KOPT-K1 (cell line): ENCODE results near the gene MYL12A.
"Not testable (repeated sequence)": the region's sequence is repeated elsewhere in the genome, so short reads cannot be mapped to it uniquely, and the experiment has no call there.

Experiments used
- H3K27ac ChIP-seq: fragments of 200-600 bp; sonication (generic); 2 replicates; pipeline ENCODE4 v1.5.1; 2016; ENCODE audit warnings: antibody characterized with exemption, mild to moderate bottlenecking, low read depth, low read length; ENCODE audit not compliant: poor library complexity, severe bottlenecking
- H3K36me3 ChIP-seq: fragments of 200-600 bp; sonication (generic); 2 replicates; pipeline ENCODE4 v1.5.1; 2017; ENCODE audit warnings: antibody characterized with exemption, mild to moderate bottlenecking, low read length, moderate library complexity; ENCODE audit not compliant: insufficient read depth
- H3K9me3 ChIP-seq: fragments of 200-600 bp; sonication (generic); 2 replicates; pipeline ENCODE4 v1.5.1; 2017; ENCODE audit warnings: antibody characterized with exemption, low read length, mild to moderate bottlenecking; ENCODE audit not compliant: insufficient read depth, poor library complexity, severe bottlenecking

Gene MYL12A

DNA sequence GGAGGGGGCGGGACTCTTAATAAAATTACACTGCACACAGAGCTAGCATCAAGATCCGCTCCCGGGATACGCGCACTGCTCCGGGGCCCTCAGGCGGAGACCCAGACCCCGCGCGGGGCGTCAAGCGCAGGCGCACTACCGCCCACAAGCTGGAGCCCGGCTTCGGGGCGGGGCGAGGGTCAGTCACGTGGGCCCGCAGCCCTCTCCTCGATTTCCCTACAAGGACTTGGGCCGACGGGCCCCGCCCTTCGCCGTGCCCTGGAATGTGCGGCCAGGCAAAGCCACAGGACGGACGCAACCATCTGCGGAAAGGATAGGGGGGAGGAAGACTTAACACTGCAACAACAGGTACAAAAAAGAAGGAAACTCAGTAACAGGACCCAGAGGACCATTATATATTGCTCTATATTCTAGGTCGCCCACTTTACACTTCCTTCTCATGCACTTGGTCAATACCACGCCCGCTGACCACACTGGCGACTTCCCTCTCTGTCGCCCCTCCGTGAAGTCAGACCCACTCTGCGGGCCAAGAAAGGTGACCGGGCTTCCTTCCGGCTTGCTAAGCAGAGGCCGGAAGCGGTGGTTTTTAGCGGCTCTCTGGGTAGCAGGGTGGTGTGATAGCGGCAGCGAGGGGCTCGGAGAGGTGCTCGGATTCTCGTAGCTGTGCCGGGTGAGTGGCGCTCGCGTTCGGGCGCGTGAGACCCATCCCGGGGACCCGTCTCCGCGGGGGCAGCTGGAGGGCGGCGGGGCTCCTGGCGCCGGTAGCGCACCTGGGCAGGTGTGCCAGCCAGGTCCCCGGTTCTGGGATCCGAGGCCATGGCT, at the start of gene MYL12A:
Gene MYL12A, plus strand, starts transcription at position 562 of the 822 bp plus-strand sequence. CDS start 5,447 bp downstream, outside the sequence.
- H3K27ac ChIP-seq: peak within 1 kb of the TSS; percentile 92
- peaks cover 14% of the 10 kb centered on the region for H3K36me3 ChIP-seq
- peaks cover under 1% of the 10 kb centered on the region for H3K9me3 ChIP-seq

DNA sequence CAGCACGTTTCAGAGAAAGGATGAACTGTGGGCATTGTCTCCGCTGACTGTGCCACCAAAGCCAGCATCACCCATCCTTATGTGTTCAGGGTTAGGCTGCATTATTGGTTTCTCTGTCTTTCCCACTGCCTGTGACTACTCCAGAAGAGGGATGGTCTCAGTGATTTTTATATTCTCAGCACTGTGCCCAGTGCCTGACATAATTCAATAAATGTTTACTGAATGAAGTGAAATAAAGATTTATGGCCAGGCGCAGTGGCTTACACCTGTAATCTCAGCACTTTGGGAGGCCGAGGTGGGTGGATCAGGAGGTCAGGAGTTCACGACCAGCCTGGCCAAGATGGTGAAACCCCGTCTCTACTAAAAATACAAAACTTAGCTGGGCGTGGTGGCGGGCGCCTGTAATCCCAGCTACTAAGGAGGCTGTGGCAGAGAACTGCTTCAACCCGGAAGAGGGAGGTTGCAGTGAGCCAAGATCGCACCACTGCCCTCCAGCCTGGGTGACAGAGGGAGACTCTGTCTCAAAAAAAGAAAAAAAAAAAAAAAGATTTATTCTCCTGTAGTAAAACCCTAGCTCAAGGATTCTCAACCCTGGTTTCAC, 49.2 kb upstream of the MYL12A start:
- not testable (repeated sequence) for H3K36me3 ChIP-seq, H3K9me3 ChIP-seq, H3K27ac ChIP-seq

DNA sequence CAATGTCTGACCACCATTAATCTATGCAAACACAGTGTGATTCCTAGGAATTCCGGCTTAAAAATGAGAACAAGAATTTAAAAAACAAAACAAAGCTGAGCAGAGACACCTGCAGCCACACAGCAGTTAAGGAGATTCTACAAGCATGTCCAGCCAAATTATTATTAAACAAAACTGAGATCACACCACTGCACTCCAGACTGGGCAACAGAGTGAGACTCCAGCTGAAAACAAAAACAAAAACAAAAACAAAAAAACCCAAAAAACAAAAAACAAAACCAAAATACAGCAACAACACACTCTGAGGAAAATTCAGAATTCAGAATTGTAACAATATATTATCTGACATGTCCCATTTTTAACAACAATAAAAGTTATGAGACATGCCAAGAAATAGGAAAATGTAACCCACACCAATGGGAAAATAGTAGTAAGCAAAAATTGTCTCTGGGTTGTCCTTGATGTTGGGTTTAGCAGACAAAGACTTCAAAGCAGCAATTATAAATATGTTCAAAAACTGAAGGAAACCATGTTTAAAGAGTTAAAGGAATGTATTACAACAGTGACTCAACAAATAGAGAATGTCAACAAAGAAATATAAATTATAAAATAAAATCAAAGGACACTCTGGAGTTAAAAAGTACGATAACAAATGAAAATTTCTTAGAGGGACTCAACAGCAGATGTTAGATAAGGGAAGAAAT, 47.5 kb upstream of the MYL12A start:
- Histone ChIP-seq H3K27ac (no peak overlapping the region), H3K36me3 (no peaks in the 10 kb centered on the region), H3K9me3 (peaks cover 11% of the 10 kb centered on the region)

DNA sequence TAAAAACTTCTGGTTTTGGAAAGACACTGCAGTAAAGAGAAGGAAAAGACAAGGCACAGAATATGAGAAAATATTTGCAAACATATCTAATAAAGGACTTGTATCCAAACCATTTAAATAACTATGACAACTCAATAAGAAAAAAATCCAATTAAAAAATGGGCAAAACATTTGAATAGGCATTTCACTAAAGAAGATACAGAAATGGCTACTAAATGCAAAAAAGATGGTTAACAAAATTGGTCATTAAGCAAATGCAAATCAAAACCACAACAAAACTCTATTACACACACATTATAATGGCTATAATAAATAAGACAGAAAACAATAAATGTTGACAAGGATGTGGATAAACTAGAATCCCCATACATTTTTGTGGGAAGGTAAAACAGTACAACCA, 42.4 kb upstream of the MYL12A start:
- peaks cover 22% of the 10 kb centered on the region for H3K9me3 ChIP-seq
- no peak overlapping the region for H3K27ac ChIP-seq
- H3K36me3 ChIP-seq: no peaks in the 10 kb centered on the region

DNA sequence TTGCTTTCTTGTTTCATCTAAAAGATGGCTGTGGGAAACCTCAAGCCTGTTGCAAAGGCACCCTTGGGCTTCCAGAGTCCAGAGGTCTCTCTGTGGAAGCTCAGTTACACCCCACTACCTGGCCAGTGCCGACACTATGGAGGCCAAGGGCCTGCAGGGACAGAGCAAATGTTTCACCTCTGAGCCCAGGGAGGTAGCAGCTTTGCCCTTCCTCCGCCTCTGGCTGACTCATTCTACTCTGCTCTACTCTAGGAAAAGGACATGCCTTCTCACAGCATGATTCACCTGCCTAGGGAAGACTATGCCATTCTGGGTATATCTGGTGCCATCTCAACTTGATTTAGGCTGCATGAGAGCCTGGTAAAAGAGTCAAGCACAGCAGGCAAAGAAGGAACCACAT, 40.0 kb upstream of the MYL12A start:
- no peak overlapping the region for H3K27ac ChIP-seq
- peaks cover 20% of the 10 kb centered on the region for H3K9me3 ChIP-seq
- H3K36me3 ChIP-seq: no peaks in the 10 kb centered on the region

DNA sequence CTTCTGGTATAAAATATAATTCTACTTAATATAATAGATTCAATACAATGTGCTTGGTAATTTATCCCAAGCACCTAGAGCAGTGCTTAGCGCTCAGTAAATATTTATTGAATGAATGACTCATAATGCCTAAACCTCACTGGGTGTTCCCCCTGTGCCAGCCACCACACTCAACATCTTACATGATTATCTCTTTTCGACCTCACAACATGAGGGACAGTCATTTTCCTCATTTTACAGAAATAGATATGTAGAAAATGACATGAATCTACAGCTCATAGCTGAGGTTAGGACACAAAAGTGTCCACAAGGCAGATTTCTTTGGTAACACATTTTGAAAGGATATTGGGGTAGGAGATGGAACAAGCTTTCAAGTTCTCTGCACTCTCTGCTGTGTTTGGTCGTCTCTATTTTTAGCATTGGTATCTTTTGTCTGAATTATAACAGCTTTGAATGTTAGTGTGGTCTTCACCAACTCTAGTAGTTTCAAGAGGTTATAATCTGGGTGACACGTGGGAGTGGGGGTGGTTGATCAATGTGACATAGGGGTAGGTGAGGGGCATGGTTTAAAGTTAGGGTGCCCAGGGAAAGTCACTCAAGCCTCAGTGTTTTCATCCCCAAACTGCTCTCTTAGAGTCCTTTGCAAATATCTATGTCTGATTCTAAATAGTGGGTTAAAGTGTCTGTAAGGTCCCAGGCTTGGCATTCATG, 37.6 kb upstream of the MYL12A start:
- Histone ChIP-seq H3K27ac (no peak overlapping the region), H3K36me3 (no peaks in the 10 kb centered on the region), H3K9me3 (peaks cover 11% of the 10 kb centered on the region)

DNA sequence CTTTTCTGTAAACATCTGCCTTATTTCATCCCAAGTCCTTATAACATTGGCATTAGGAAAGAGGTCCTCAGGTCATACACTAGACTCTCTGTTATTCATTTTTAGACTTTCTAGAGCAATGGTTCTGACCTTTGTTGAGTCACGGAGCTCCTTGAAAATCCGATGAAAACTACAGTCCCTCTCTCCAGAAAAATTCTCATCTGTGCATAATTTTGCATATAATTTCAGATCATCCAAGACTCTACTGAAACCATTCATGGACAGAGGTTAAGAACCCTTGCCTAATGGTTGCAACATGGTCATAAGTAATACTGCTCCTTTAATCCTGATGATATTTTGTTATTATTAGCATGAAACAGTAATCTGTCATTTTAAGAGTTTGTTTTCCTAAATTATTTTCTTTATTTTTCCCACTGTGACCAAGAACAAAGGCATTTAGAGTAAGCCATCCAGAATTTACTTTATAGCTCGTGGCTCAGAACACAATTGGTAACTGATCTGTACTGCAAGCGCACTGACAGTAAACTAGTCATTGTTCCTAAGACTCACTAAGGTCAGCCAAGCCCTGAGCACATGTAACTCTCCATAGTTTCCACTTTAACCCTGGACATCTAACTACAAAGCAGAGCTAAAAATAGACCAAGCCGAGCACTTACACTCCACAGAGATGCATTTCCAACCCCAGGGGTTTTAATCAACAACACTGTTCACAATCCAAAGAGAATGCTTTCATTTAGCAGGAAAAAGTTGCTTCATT, 36.2 kb upstream of the MYL12A start:
- no peak overlapping the region for H3K27ac ChIP-seq

DNA sequence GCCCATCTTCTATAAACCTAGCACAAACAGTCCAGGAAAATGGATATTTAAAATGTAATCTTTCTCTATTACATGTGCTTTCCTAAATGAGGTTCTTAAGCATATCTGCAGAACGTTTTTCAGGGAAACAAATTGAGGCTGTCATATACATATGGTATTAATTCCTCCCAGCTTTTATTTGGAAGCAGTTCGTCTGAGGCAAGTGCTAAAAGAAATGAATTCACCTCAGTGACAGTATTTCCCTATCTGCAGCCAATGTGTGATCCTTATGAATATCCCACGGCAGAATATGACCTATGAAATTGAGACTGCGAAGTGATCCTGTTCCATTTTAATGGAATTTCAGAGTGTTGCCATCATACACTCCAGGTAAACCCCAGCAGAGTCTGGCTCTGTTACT, 34.9 kb upstream of the MYL12A start:
- Histone ChIP-seq H3K9me3 (no peaks in the 10 kb centered on the region), H3K36me3 (no peaks in the 10 kb centered on the region), H3K27ac (peak overlapping the region; percentile 54)

More for the DNA sequence above, 36.2 kb upstream of the MYL12A start:
- no peaks in the 10 kb centered on the region for H3K9me3 ChIP-seq
- H3K36me3 ChIP-seq: no peaks in the 10 kb centered on the region

DNA sequence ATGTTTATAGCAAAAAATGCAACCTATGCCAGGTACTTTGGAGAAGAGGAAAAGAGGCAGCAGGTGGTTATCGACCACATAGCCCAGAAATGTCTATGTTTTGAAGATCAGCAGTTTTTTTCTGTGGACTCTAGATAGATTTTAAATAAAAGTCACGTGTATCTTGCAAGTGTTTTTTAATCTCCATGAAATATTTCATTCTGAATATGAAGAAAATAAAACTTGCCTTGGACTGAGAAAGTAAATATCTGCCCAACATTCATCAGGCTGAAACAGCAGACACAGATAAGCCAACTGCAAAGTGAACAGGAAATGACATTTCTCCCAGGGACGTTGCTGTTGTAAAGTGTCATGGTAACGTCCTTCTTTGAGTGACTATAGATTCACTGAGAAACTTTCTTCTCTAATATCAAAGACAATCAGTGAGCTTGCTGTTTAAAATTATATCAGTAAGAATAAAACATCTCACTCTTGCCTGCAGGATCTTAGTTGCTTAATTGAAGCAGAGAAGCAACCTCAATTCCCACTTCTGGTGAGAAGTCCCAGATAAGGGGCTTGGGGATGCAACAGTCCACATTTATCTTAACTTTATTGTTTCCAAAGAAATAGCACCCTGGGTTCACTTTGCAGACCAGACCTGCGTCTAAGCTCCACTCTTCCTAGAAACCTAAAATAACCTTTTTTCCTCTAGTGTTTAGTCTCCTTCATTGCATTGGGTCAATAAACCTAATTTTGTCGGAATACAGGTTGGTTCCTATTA, 34.1 kb upstream of the MYL12A start:
- H3K9me3 ChIP-seq: no peaks in the 10 kb centered on the region
- peak overlapping the region; percentile 54 for H3K27ac ChIP-seq
- H3K36me3 ChIP-seq: no peaks in the 10 kb centered on the region

DNA sequence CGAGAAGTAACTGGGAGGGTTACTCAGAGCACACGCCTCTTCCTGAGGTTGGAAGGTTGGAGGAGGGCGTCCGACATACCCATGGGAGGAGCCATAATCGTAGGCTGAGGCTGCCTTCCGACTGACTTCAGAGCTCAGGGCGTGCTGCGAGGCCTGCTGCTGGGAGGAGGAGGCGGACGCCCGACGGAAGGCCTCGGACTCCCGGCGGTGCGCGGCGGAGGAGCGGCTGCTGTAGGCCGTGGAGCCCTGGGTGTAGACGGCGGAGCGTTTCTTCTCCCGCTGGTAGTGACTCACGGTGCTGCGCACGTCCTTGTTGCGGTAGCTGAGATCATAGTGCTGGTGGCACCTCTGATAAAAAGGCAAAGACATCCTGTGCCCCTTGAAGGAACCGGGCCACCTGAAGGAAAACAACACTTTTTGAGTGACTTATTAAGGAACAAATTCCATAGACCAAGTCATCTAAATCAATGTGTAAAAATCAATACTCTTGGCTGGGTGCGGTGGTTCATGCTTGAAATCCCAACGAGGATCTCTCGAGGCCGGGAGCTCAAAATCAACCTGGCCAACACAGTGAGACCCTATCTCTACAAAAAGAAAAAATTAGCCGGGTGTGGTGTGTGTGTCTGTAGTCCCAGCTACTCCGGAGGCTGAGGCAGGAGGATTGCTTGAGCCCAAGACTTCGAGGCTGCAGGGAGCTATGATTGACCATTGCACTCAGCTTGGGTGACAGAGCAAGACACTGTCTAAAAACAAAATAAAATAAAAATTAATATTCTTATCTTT, 32.6 kb upstream of the MYL12A start:
- Histone ChIP-seq H3K27ac (no peak overlapping the region), H3K36me3 (no peaks in the 10 kb centered on the region), H3K9me3 (no peaks in the 10 kb centered on the region)

DNA sequence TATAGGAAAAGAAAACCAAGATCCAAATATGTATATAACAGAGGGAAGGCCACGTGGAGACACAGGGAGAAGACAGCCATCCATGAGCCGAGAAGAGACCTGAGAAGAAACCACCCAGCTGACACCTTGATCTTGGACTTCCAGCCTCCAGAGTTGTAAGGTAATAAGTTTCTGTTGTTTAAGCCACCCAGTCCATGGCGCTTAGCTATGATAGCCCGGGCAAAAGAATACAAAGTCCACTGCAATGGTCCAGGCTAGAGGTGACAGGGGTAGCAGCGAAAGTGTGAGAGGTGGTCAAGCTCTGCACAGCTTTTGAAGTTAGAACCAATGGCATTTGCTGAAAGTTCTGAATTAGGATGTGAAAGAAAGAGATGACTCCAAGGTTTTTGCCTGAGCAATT, 30.6 kb upstream of the MYL12A start:
- Histone ChIP-seq H3K9me3 (no peaks in the 10 kb centered on the region), H3K36me3 (no peaks in the 10 kb centered on the region), H3K27ac (no peak overlapping the region)

DNA sequence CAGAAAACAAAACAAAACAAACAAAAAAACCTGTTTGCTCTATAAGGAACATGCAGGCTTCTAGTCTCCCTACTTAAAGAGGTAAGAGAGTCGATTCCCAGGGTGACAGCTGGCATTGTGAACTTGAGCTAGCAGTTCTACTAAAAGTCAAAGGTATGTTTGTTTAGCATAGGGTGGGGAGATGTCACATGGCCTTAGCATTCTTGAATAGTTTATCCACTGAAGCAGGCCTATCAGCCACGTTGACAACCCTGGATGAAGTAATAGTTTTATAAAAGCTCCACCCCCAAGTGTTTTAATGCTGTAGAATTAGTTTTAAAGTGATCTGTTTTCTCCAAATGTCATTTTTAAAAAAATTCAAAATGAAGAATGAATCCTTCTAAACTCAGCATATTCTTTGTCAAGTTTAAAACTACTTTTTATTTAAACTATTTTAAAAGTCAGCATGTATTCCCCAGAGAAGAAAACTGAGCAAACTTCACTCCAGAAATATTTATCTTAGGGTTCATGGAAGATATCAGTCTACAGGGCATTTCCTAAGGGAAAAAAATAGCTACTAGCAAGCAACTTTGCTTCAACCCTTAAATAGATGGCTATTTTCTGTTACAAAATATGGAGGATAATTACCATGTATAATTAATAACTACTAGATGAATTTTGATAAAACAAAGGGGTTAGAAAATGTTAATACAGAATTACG, 29.5 kb upstream of the MYL12A start:
- no peak overlapping the region for H3K27ac ChIP-seq
- no peaks in the 10 kb centered on the region for H3K9me3 ChIP-seq
- no peaks in the 10 kb centered on the region for H3K36me3 ChIP-seq

DNA sequence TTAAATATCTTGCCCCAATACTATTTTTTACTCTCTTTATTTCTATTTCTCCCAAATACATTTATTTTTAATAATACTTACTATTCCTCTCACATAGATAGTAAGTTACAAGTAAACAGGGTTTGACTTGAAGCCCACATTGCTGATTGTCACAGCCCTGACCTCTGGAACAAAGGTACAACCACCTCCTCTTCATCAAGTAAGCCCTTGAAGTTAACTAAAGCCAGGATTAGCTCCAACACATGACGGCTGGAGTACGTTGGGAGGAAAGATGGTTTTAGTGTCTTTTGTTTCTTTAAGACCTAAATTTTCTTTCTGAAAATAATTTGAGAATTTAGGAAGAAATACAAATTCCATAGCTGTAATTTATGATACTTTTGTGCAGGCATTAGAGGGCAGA, 28.8 kb upstream of the MYL12A start:
- H3K36me3 ChIP-seq: no peaks in the 10 kb centered on the region
- no peak overlapping the region for H3K27ac ChIP-seq
- H3K9me3 ChIP-seq: no peaks in the 10 kb centered on the region
